ENCODE results near the gene STIP1. TPM values are rescaled to one million over a fixed set of nuclear protein-coding genes. Genes with fewer than 3 reads are reported as not detected.
A peak's percentile ranks its signal among the peaks of the same experiment; 100 is the strongest.

STIP1 gene
- total RNA-seq, 1 donor, result 112 TPM

DNA sequence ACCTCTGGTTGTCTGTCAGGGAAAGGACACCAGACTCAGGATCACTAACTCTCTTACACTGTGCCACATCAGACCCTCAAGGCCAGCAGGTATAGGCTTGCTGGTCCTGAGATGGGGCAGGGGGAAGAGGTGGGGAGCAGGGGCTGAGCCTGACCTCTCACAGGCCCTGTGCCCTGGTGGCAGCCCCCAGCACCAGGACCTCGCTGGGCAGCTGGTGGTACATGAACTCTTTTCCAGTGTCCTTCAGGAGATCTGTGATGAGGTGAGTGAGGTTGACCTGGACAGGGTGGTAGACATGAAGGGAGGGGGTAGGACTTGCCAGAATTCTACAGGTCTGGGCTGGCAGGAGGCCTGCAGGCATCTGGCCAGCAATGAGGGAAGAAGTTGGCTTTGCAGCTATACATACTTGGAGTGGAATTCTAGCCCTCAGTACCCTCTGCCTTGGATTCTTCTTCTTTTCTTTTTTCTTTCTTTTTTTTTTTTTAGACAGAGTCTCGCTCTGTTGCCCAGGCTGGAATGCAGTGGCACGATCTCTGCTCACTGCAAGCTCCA lies 41.5 kb downstream of the STIP1 start:
- no peak for DNase-seq (ENCODE audit: low read depth)
- peak overlapping the region; percentile 90 for H3K4me3 ChIP-seq (ENCODE audit: low read depth, low read length)
- TF ChIP-seq, protein P1, sequence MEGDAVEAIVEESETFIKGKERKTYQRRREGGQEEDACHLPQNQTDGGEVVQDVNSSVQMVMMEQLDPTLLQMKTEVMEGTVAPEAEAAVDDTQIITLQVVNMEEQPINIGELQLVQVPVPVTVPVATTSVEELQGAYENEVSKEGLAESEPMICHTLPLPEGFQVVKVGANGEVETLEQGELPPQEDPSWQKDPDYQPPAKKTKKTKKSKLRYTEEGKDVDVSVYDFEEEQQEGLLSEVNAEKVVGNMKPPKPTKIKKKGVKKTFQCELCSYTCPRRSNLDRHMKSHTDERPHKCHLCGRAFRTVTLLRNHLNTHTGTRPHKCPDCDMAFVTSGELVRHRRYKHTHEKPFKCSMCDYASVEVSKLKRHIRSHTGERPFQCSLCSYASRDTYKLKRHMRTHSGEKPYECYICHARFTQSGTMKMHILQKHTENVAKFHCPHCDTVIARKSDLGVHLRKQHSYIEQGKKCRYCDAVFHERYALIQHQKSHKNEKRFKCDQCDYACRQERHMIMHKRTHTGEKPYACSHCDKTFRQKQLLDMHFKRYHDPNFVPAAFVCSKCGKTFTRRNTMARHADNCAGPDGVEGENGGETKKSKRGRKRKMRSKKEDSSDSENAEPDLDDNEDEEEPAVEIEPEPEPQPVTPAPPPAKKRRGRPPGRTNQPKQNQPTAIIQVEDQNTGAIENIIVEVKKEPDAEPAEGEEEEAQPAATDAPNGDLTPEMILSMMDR (IDR thresholded peaks at IDR 0.05; ENCODE audit: insufficient read depth, low read length), result no peak

DNA sequence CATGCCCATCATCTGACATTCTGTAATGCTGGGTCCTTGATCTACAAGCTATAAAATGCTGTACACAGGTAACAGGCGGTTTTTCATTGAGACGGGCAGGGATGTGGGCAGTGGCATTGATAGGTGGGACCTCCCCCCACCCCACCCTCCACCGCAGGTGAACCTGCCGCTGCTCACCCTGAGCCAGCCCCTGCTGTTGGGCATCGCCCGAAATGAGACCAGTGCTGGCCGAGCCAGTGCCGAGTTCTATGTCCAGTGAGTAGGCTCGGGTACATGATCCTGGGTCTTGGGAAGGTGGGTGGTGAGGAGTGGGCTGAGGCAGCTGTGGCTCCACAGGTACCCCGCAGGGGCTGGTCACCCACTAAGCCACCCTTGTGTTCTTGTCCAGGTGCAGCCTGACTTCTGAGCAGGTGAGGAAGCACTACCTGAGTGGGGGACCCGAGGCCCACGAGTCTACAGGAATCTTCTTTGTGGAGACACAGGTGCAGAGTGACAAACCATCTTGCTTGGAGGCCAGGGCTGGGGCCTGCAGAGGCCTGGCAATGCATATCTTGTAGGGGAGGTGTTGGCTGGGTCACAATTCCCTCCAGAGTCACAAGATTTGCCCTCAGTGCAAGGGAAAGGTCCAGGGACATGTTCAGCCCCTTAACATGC lies 43.2 kb downstream of the STIP1 start:
- DNase-seq (ENCODE audit: low read depth), result no peak
- H3K4me3 ChIP-seq (ENCODE audit: low read depth, low read length), result peak overlapping the region; percentile 76
- TF ChIP-seq, protein P1 (IDR thresholded peaks at IDR 0.05; ENCODE audit: insufficient read depth, low read length), result no peak

DNA sequence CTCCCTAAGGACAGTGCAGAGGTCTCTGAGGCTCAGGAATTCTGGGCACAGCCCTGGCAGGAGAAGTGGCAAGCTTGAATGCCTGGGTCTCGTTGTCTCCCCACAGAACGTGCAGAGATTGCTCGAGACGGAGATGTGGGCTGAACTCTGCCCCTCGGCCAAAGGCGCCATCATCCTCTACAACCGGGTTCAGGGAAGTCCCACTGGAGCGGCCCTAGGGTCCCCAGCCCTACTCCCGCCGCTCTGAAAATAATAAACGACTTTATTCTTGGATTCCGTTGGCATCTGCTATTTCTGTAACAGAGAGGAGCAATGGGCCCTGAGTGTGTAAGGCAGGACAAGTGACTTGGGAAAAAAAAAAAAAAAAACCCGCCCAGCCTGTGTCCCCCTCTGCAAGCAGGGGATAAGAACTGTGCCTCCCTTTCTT lies 43.8 kb downstream of the STIP1 start:
- TF ChIP-seq, protein P1 (IDR thresholded peaks at IDR 0.05; ENCODE audit: insufficient read depth, low read length), result no peak
- peak overlapping the region; percentile 76 for H3K4me3 ChIP-seq (ENCODE audit: low read depth, low read length)
- no peak for DNase-seq (ENCODE audit: low read depth)

GRCh38 chr11:64230171-64230984 lies 44.4 kb downstream of the STIP1 start, which contains the start of gene DNAJC4:
Gene DNAJC4, plus strand, starts transcription at chr11:64230548. Its CDS starts 307 bp downstream, at chr11:64230855.
- peak within 1 kb of the TSS; percentile 76 for H3K4me3 ChIP-seq (ENCODE audit: low read depth, low read length)
- peak; percentile 77 for DNase-seq (ENCODE audit: low read depth)
- TF ChIP-seq, protein P1 (IDR thresholded peaks at IDR 0.05; ENCODE audit: insufficient read depth, low read length), result no peak

- no peak for DNase-seq (ENCODE audit: low read depth)
- peak overlapping the region; percentile 76 for H3K4me3 ChIP-seq (ENCODE audit: low read depth, low read length)
- TF ChIP-seq, protein P1 (IDR thresholded peaks at IDR 0.05; ENCODE audit: insufficient read depth, low read length), result no peak
These were observed 45.0 kb downstream of the STIP1 start for GRCh38 chr11:64230985-64231365.

DNA sequence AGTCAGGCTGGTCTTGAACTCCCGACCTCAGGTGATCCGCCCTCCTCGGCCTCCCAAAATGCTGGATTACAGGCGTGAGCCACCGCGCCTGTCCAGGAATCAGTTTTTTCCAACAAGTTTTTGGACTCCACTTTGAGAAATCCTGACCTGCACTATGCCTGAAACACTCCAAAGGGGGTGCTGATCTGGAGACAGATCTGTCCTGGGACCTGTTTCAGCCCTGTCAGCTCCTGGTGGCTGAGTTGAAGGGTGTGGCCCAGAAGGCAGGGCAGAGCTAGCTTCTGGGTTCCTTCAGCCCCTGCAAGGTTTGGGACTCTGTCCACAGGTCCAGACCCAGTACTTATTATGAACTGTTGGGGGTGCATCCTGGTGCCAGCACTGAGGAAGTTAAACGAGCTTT lies 45.6 kb downstream of the STIP1 start:
- TF ChIP-seq, protein P1 (IDR thresholded peaks at IDR 0.05; ENCODE audit: insufficient read depth, low read length), result no peak
- H3K4me3 ChIP-seq (ENCODE audit: low read depth, low read length), result no peak overlapping the region
- DNase-seq (ENCODE audit: low read depth), result no peak
